Inferior parietal cortex (tissue), 1 donor: ENCODE data around the gene CFAP97.
A peak's percentile ranks its signal among the peaks of the same experiment; 100 is the strongest.
"Not testable (repeated sequence)": the region's sequence is repeated elsewhere in the genome, so short reads cannot be mapped to it uniquely, and the experiment has no call there.

Source experiments
- DNase-seq: peaks from one replicate; pipeline ENCODE4 v3.0.0-alpha.2; 2016; ENCODE audit errors: extremely low spot score

The CFAP97 gene

GRCh38 chr4:185222598-185222997 lies 18.8 kb upstream of the CFAP97 start:
- no peak for DNase-seq

- DNase-seq = no peak
Measured at GRCh38 chr4:185221912-185222311, 18.1 kb upstream of the CFAP97 start.

- DNase-seq = no peak
Measured at GRCh38 chr4:185221491-185221890, 17.7 kb upstream of the CFAP97 start.

- DNase-seq = peak; percentile 55
Measured at GRCh38 chr4:185219551-185220344, 15.9 kb upstream of the CFAP97 start.

GRCh38 chr4:185218312-185218711 lies 14.5 kb upstream of the CFAP97 start:
- no peak for DNase-seq

- DNase-seq = peak; percentile 24
Measured at GRCh38 chr4:185217408-185217975, 13.7 kb upstream of the CFAP97 start.

- DNase-seq = no peak
Measured at GRCh38 chr4:185215261-185215660, 11.5 kb upstream of the CFAP97 start.

- DNase-seq = no peak
Measured at GRCh38 chr4:185213877-185214276, 10.1 kb upstream of the CFAP97 start.

GRCh38 chr4:185212581-185212980 lies 8.8 kb upstream of the CFAP97 start:
- DNase-seq = no peak

GRCh38 chr4:185211641-185212040 lies 7.8 kb upstream of the CFAP97 start:
- DNase-seq = no peak

- no peak for DNase-seq
Measured at GRCh38 chr4:185211035-185211434, 7.2 kb upstream of the CFAP97 start.

GRCh38 chr4:185210102-185210981 lies 6.5 kb upstream of the CFAP97 start:
- DNase-seq = peak; percentile 34

- DNase-seq = not testable (repeated sequence)
Measured at GRCh38 chr4:185209852-185210101, 6.0 kb upstream of the CFAP97 start.

- DNase-seq = peak; percentile 61
Measured at GRCh38 chr4:185209031-185209851, 5.4 kb upstream of the CFAP97 start, which contains the start of gene SNX25. TSS of gene SNX25 (plus strand) at chr4:185209598. CDS start at chr4:185209827, 229 bp downstream.

GRCh38 chr4:185207466-185207865 lies 3.7 kb upstream of the CFAP97 start:
- no peak for DNase-seq

GRCh38 chr4:185205697-185206342 lies 2.0 kb upstream of the CFAP97 start:
- no peak for DNase-seq

- DNase-seq = not testable (repeated sequence)
Measured at GRCh38 chr4:185205073-185205472, 1.3 kb upstream of the CFAP97 start.

GRCh38 chr4:185204238-185204910 lies 574 bp upstream of the CFAP97 start:
- DNase-seq = no peak

GRCh38 chr4:185202984-185203485 lies 765 bp downstream of the CFAP97 start:
- DNase-seq = peak; percentile 55
